WERI-Rb-1 (cell line): ENCODE measurements around the gene ALPK1.

ENCODE experiments used
- DNase-seq: peaks from one replicate; pipeline ENCODE4 v3.0.0-alpha.2; 2020
- H3K27ac ChIP-seq: fragments of 250-450 bp; sonication (Bioruptor Pico); 2 replicates; pipeline ENCODE4 v1.5.1; 2020; ENCODE audit warnings: mild to moderate bottlenecking, moderate library complexity
- H3K27me3 ChIP-seq: fragments of 250-450 bp; sonication (Bioruptor Pico); 2 replicates; pipeline ENCODE4 v1.5.1; 2021; ENCODE audit warnings: mild to moderate bottlenecking, low read depth, moderate library complexity; ENCODE audit not compliant: insufficient read depth, severe bottlenecking
- H3K36me3 ChIP-seq: fragments of 250-450 bp; sonication (Bioruptor Pico); 2 replicates; pipeline ENCODE4 v1.5.1; 2020; ENCODE audit warnings: mild to moderate bottlenecking, moderate library complexity
- H3K4me3 ChIP-seq: 2 replicates; pipeline ENCODE4 v1.5.1; 2011; ENCODE audit warnings: low read depth, mild to moderate bottlenecking, control low read depth, low read length
- H3K9me3 ChIP-seq: fragments of 250-450 bp; sonication (Bioruptor Pico); 2 replicates; pipeline ENCODE4 v1.5.1; 2021; ENCODE audit warnings: mild to moderate bottlenecking, moderate library complexity; ENCODE audit not compliant: severe bottlenecking
- CTCF ChIP-seq: IDR thresholded peaks from 2 replicates; pipeline ENCODE4 v1.5.1; 2011; ENCODE audit warnings: low read depth, mild to moderate bottlenecking, control low read depth, inconsistent platforms, low read length

The ALPK1 gene

GRCh38 chr4:112357897-112358296 is 60.7 kb downstream of the ALPK1 start:
- peaks cover 6% of the 10 kb centered on the region for H3K9me3 ChIP-seq
- DNase-seq = no peak
- H3K27ac ChIP-seq = no peak overlapping the region
- H3K36me3 ChIP-seq = no peaks in the 10 kb centered on the region
- TF ChIP-seq CTCF = no peak
- H3K27me3 ChIP-seq = peaks cover 6% of the 10 kb centered on the region
- no peak overlapping the region for H3K4me3 ChIP-seq

- H3K9me3 ChIP-seq = peaks cover 6% of the 10 kb centered on the region
- H3K36me3 ChIP-seq = no peaks in the 10 kb centered on the region
- no peak for TF ChIP-seq CTCF
- H3K27ac ChIP-seq = no peak overlapping the region
- DNase-seq = no peak
- H3K27me3 ChIP-seq = peaks cover 6% of the 10 kb centered on the region
- H3K4me3 ChIP-seq = no peak overlapping the region
Measured at GRCh38 chr4:112358415-112358814, 61.2 kb downstream of the ALPK1 start.

- Histone ChIP-seq H3K36me3 (no peaks in the 10 kb centered on the region), H3K4me3 (no peak overlapping the region), H3K9me3 (peaks cover 6% of the 10 kb centered on the region), H3K27ac (no peak overlapping the region), H3K27me3 (peaks cover 6% of the 10 kb centered on the region)
- DNase-seq = no peak
- no peak for TF ChIP-seq CTCF
Measured at GRCh38 chr4:112358952-112359749, 62.0 kb downstream of the ALPK1 start.

GRCh38 chr4:112361181-112361791 is 64.1 kb downstream of the ALPK1 start:
- no peak overlapping the region for H3K27ac ChIP-seq
- peaks cover 6% of the 10 kb centered on the region for H3K27me3 ChIP-seq
- no peak overlapping the region for H3K4me3 ChIP-seq
- H3K9me3 ChIP-seq = peaks cover 6% of the 10 kb centered on the region
- DNase-seq = peak; percentile 34
- H3K36me3 ChIP-seq = no peaks in the 10 kb centered on the region
- no peak for TF ChIP-seq CTCF

GRCh38 chr4:112370466-112370865 is 73.3 kb downstream of the ALPK1 start:
- H3K36me3 ChIP-seq = no peaks in the 10 kb centered on the region
- TF ChIP-seq CTCF = no peak
- H3K27ac ChIP-seq = no peak overlapping the region
- DNase-seq = no peak
- H3K27me3 ChIP-seq = no peaks in the 10 kb centered on the region
- peaks cover 3% of the 10 kb centered on the region for H3K9me3 ChIP-seq
- H3K4me3 ChIP-seq = no peak overlapping the region
